Mesothelial cell of epicardium (in vitro differentiated cells): Measurements from ENCODE around the gene PLEKHA3. TPM values are rescaled to one million over a fixed set of nuclear protein-coding genes. Genes with fewer than 3 reads are reported as not detected.

ENCODE experiments used
- DNase-seq, 2 experiments: peaks; one replicate each; pipeline ENCODE4 v3.0.0; 2021; ENCODE audit warnings: low spot score in 2 of 2; ENCODE audit not compliant: unreplicated experiment in 2 of 2
- H3K27ac Mint-ChIP-seq: 2 replicates; pipeline ENCODE4 v1.8.0; 2021; ENCODE audit warnings: mixed read lengths
- H3K27me3 Mint-ChIP-seq: 2 replicates; pipeline ENCODE4 v1.8.0; 2021; ENCODE audit warnings: low read depth, mixed read lengths
- H3K36me3 Mint-ChIP-seq: 2 replicates; pipeline ENCODE4 v1.8.0; 2021; ENCODE audit warnings: mixed read lengths
- H3K4me1 Mint-ChIP-seq: 2 replicates; pipeline ENCODE4 v1.8.0; 2021; ENCODE audit warnings: mixed read lengths
- H3K4me3 Mint-ChIP-seq: 2 replicates; pipeline ENCODE4 v1.8.0; 2021; ENCODE audit warnings: mild to moderate bottlenecking, moderate library complexity, mixed read lengths
- H3K9me3 Mint-ChIP-seq: 2 replicates; pipeline ENCODE4 v1.8.0; 2021; ENCODE audit warnings: mixed read lengths
- total RNA-seq: library from RNA; stranded (reverse); gene quantifications from 3 replicates; pipeline ENCODE4 v1.2.1, GENCODE V29; 2021
- TF ChIP-seq, protein P1 (sequence below): fragments of 200-600 bp; sonication (generic); IDR thresholded peaks from one replicate; pipeline ENCODE4 v1.5.0; 2021; ENCODE audit warnings: antibody characterized with exemption; ENCODE audit not compliant: unreplicated experiment

PLEKHA3 gene
- total RNA-seq, 1 donor from 2014 or later = 28.9 TPM

DNA sequence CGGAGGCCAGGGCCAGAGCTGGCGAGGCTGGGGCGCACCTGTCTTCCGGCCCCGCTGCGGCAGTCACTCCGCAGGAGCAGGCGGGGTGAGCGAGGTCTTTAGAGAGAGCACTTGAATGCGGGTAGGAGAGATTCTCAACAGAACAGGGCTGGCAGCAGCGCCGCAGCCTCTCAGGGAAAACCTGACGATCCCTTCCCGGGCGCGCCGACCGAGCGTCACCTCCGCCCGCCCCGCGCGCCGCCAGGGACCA is 29.8 kb upstream of the PLEKHA3 start:
- peak overlapping the region; percentile 83 for H3K4me3 Mint-ChIP-seq
- TF ChIP-seq, protein P1, sequence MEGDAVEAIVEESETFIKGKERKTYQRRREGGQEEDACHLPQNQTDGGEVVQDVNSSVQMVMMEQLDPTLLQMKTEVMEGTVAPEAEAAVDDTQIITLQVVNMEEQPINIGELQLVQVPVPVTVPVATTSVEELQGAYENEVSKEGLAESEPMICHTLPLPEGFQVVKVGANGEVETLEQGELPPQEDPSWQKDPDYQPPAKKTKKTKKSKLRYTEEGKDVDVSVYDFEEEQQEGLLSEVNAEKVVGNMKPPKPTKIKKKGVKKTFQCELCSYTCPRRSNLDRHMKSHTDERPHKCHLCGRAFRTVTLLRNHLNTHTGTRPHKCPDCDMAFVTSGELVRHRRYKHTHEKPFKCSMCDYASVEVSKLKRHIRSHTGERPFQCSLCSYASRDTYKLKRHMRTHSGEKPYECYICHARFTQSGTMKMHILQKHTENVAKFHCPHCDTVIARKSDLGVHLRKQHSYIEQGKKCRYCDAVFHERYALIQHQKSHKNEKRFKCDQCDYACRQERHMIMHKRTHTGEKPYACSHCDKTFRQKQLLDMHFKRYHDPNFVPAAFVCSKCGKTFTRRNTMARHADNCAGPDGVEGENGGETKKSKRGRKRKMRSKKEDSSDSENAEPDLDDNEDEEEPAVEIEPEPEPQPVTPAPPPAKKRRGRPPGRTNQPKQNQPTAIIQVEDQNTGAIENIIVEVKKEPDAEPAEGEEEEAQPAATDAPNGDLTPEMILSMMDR = no peak
- peaks cover 5% of the 10 kb centered on the region for H3K9me3 Mint-ChIP-seq
- DNase-seq = no peak
- peaks cover 21% of the 10 kb centered on the region for H3K36me3 Mint-ChIP-seq
- peak overlapping the region; percentile 95 for H3K27ac Mint-ChIP-seq
- peaks cover 35% of the 10 kb centered on the region for H3K4me1 Mint-ChIP-seq
- H3K27me3 Mint-ChIP-seq = no peaks in the 10 kb centered on the region

DNA sequence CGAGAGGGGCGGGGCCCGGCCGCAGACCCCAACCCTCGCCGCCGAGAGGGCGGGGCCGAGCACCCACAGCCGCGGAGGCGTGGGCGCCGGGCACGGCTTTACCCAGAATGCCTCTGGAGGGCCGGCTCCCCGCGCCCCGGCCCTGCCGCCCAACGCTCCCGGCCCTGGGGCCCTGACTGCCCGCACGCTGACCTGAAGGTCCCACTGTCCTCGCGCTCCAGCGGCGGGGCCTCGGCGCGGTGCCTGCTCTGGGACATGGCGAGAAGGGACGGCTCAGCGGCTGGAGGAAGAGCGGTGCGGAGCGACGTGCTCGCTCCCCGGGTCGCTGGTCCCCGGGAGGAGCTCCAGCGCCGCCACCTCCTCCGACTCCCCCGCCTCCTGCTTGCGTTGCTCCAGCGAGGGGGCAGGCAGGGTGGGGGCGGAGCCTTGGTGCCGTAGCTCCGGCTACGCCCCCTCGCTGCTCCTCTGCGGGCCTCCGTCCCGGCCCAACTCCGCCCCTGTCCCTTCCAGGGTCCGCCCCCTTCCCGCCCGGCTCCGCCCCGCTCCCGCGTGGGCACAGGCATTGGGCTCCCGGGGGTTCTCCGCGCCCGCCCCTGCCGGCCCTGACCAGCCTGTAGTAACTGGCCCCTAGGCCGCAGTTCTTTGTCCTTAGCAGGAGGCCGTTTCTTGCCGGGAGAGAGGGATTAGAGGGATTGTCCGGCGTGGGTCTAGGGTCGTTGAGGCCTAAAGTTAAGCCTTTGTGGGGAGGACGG is 29.3 kb upstream of the PLEKHA3 start, which contains the start of the genes PJVK and PRKRA:
Gene PJVK, plus strand, starts transcription at position 605 of the 752 bp plus-strand sequence. CDS start 2,032 bp downstream, outside the sequence.
Gene PRKRA, minus strand, starts transcription at position 402 of the 752 bp plus-strand sequence. Its CDS starts 145 bp downstream, at position 257.
- TF ChIP-seq, protein P1 = no peak
- Mint-ChIP-seq H3K27ac (peak within 1 kb of the TSS; percentile 100), H3K4me1 (peaks cover 35% of the 10 kb centered on the region), H3K36me3 (peaks cover 21% of the 10 kb centered on the region), H3K9me3 (peaks cover 5% of the 10 kb centered on the region), H3K27me3 (no peaks in the 10 kb centered on the region), H3K4me3 (peak within 1 kb of the TSS; percentile 87)
- peak; percentile 98 to 99 for DNase-seq

GRCh38 chr2:178452334-178452733 is 27.9 kb upstream of the PLEKHA3 start:
- no peak for DNase-seq
- H3K36me3 Mint-ChIP-seq = peaks cover 14% of the 10 kb centered on the region
- no peaks in the 10 kb centered on the region for H3K27me3 Mint-ChIP-seq
- H3K4me1 Mint-ChIP-seq = peaks cover 35% of the 10 kb centered on the region
- peak overlapping the region; percentile 87 for H3K4me3 Mint-ChIP-seq
- peak overlapping the region; percentile 100 for H3K27ac Mint-ChIP-seq
- H3K9me3 Mint-ChIP-seq = peaks cover 5% of the 10 kb centered on the region
- TF ChIP-seq, protein P1 = no peak

GRCh38 chr2:178452870-178453269 is 27.4 kb upstream of the PLEKHA3 start:
- no peaks in the 10 kb centered on the region for H3K27me3 Mint-ChIP-seq
- H3K9me3 Mint-ChIP-seq = peaks cover 5% of the 10 kb centered on the region
- no peak for DNase-seq
- TF ChIP-seq, protein P1 = no peak
- H3K36me3 Mint-ChIP-seq = peaks cover 11% of the 10 kb centered on the region
- H3K4me1 Mint-ChIP-seq = peaks cover 34% of the 10 kb centered on the region
- H3K4me3 Mint-ChIP-seq = no peak overlapping the region
- H3K27ac Mint-ChIP-seq = no peak overlapping the region

DNA sequence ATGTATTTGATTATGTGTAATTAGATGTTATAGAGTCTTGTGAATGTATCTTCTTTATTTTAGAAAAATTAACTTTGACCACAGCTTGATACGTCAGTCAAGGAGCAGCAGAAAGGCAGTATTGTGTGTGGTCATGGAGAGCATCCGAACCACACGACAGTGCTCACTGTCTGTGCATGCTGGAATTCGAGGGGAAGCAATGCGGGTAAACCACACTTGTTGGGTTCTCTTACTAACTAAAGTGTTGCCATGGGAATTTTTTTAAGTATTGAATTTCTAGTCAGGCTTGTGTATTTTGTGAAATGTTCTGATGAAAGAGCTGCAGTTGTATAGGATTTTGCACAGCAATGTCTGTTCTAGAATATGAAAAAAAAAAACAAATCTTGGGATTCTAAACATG is 24.3 kb upstream of the PLEKHA3 start:
- H3K27me3 Mint-ChIP-seq = no peaks in the 10 kb centered on the region

More for the DNA sequence above, 24.3 kb upstream of the PLEKHA3 start:
- Mint-ChIP-seq H3K4me3 (no peak overlapping the region), H3K27ac (no peak overlapping the region), H3K36me3 (peaks cover 3% of the 10 kb centered on the region), H3K4me1 (peaks cover 12% of the 10 kb centered on the region), H3K9me3 (peaks cover 5% of the 10 kb centered on the region)
- no peak for DNase-seq
- TF ChIP-seq, protein P1 = no peak
